GM12875 (cell line): ENCODE results near the gene TULP4.
"Not testable (repeated sequence)": the region's sequence is repeated elsewhere in the genome, so short reads cannot be mapped to it uniquely, and the experiment has no call there.

ENCODE experiments used
- H3K4me3 ChIP-seq: one replicate; pipeline ENCODE4 v1.5.1; 2011; ENCODE audit warnings: low read depth, low read length, control low read depth
- CTCF ChIP-seq: IDR thresholded peaks from 2 replicates; pipeline ENCODE4 v1.5.1; 2011; ENCODE audit warnings: low read depth, mild to moderate bottlenecking, control low read depth, inconsistent platforms, low read length, moderate library complexity, borderline replicate concordance; ENCODE audit not compliant: insufficient read depth

The TULP4 gene

GRCh38 chr6:158293122-158293521, 19.1 kb upstream of the TULP4 start:
- no peak overlapping the region for H3K4me3 ChIP-seq
- no peak for TF ChIP-seq CTCF

- not testable (repeated sequence) for H3K4me3 ChIP-seq
Observed at GRCh38 chr6:158295976-158296853, 16.1 kb upstream of the TULP4 start.

GRCh38 chr6:158296854-158297324, 15.4 kb upstream of the TULP4 start:
- H3K4me3 ChIP-seq, result not testable (repeated sequence)

- H3K4me3 ChIP-seq, result not testable (repeated sequence)
Observed at GRCh38 chr6:158297657-158298056, 14.6 kb upstream of the TULP4 start.

GRCh38 chr6:158300306-158301143, 11.7 kb upstream of the TULP4 start:
- H3K4me3 ChIP-seq, result not testable (repeated sequence)

- not testable (repeated sequence) for H3K4me3 ChIP-seq
Observed at GRCh38 chr6:158301561-158301960, 10.7 kb upstream of the TULP4 start.

GRCh38 chr6:158302195-158302796, 10.0 kb upstream of the TULP4 start:
- H3K4me3 ChIP-seq, result not testable (repeated sequence)

GRCh38 chr6:158303210-158303731, 9.0 kb upstream of the TULP4 start:
- no peak for TF ChIP-seq CTCF
- no peak overlapping the region for H3K4me3 ChIP-seq

- TF ChIP-seq CTCF, result no peak
- no peak overlapping the region for H3K4me3 ChIP-seq
Observed at GRCh38 chr6:158304254-158304653, 8.0 kb upstream of the TULP4 start.

GRCh38 chr6:158309814-158310213, 2.5 kb upstream of the TULP4 start:
- TF ChIP-seq CTCF, result no peak
- H3K4me3 ChIP-seq, result no peak overlapping the region
